T1000 (cell line): ENCODE results near the gene PDF.

ENCODE experiments used
- DNase-seq: peaks from one replicate; lab custom pipeline; 2025; ENCODE audit warnings: mixed read lengths; lab: John Stamatoyannopoulos, UW

The PDF gene

DNA sequence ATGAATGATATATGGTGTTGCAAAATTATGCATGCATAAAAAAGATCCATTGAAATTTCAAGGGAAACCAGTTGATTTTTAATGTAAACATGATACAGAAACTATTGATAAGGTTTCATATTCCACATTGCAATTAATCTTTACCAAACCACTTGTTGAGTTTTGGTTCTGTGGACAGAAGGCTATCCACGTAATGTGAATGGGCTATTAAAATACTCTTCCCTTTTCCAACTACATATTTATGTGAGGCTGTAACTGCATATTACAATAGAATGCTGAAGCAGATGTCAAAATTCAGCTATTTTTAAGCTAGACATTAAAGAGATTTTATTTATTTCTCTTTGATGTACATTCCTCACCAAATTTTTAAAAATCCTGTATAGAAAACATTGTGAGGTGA lies 53.0 kb downstream of the PDF start:
- no peak for DNase-seq
